NCI-H1092 treated with DMSO at 0.1 percent for 48 hours (cell line): Measurements from ENCODE around the gene CDK11B.
"Not testable (repeated sequence)": the region's sequence is repeated elsewhere in the genome, so short reads cannot be mapped to it uniquely, and the experiment has no call there.

ENCODE experiments used
- DNase-seq: peaks from one replicate; lab custom pipeline; 2025; lab: John Stamatoyannopoulos, UW

Gene CDK11B

DNA sequence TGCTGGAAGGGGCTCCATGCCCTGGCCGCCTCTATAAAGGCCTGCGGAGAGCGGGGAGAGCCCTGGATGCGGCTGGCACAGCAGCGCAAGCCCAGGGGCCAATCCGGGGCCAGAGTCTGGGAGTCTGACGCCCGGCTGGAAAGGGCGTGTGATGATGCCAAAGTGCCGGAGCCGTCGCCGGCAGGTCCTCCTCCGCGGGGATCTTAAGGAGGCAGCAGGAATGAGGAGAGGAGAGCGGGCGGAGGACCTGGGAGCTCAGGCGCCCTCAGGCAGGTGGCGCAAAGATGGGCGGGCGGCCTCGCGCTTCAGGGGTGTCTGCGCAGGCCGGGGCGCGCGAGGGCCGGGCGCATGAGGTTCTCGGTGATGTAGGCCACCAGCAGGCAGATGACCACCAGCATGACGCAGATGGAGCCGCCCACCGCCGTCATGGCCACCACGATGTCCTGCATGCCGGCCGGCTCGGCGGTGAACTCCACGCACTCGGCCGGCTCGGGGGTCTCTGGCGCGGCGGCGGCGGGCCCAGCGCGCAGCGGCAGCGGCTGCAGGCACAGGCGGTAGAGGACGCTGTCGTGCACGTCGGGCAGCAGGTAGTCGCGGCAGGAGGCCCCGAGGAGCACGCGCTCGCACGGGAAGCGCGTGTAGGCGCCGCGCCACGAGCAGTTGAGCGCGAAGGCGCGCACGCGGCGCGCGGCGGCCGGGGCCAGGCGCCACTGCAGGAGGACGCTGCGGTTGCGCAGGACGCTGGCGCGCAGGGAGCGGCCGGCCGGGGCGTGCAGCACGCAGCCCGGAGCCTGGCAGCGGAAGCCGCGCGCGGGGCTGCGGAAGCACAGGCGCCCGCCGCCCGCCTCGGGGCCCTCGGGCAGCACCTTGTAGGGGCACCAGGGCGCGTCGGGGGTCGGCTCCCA is 59.5 kb downstream of the CDK11B start:
- no peak for DNase-seq

DNA sequence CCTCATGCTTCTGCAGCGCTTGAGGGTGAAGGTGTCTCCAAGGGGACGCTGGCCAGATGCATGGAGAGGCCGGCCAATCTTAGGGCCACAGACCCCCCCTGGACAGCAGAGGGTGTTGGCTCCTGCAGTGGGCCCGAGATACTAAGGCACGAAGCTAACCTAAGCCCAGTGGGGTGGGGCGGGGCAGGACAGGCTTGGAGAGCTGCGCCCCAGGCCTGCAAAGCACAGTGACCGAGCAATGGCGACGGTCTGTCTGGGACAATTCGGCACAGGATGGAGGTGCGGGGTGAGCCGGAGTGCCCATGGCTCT is 60.1 kb downstream of the CDK11B start:
- no peak for DNase-seq

GRCh38 chr1:1598051-1598719 is 60.6 kb downstream of the CDK11B start:
- DNase-seq: no peak

GRCh38 chr1:1597275-1597930 is 61.4 kb downstream of the CDK11B start:
- DNase-seq: no peak

- DNase-seq: no peak
Observed at GRCh38 chr1:1596493-1597274, 62.1 kb downstream of the CDK11B start.

DNA sequence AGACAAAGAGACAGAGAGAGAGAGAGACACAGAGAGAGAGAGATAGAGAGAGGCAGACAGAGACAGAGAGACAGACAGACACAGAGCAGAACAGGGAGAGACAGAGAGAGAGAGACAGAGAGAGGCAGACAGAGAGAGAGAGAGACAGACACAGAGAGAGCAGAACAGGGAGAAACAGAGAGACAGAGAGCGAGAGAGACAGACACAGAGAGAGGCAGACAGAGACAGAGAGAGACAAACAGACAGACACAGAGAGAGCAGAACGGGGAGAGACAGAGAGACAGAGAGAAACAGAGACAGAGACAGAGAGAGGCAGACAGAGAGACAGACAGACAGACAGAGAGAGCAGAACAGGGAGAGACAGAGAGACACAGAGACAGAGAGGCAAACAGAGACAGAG is 63.5 kb downstream of the CDK11B start:
- DNase-seq: not testable (repeated sequence)

DNA sequence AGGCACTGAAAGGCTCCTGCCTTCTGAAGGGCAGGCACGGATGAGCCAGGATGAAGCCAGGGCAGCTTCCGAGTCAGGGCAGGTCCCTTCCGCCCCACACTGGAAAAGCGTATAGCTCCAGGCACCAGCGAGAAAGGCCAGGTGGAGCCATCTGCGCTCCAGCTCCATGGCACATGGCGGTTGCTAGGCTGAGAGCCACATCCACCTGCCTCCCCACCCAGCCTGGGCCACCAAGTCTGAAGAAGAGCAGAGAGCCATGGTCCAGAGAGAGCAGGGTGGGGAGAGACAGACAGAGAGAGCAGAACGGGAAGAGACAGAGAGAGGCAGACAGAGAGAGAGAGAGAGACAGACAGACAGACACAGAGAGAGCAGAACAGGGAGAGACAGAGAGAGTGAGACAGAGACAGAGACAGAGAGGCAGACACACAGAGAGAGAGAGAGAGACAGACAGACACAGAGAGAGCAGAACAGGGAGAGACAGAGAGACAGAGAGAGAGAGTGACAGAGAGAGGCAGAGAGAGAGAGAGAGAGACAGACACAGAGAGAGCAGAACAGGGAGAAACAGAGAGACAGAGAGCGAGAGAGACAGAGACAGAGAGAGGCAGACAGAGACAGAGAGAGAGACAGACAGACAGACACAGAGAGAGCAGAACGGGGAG is 64.1 kb downstream of the CDK11B start:
- DNase-seq: no peak

DNA sequence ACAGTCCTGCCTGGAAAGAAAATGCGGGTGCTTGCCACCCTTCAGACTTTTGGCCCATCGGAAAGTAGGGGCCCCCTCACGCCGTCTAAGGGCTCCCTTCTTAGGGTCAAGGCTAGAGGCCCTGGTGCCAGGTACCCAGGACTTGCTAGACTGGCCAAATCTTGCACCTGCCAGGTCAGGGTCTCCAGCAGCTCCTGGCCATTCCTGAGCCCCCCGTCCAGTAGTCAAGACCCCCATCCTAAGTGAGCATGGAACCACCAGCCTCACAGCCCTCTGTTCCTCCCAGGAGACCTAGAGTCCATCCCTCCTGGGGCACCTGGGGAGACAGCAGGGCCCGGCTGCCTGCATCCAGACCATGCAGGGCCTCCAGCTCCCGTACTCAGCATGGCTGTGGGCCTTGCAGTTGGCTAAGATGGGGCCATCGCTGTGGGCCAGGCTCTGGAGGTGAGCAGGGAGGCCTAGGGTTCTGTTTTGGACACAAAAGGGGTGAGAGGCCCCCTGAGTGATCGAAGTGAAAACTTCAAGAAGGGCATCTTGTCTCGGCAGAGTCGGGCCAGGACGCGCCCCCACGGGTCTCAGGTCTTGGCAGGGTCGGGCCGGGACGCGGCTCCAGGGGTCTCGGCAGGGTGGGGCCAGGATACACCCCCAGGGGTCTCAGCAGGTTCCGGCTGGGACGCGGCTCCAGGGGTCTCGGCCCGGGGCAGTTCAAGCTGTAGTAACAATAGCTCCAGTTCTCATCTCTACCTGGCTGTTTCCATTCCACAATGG is 64.8 kb downstream of the CDK11B start:
- DNase-seq: no peak

DNA sequence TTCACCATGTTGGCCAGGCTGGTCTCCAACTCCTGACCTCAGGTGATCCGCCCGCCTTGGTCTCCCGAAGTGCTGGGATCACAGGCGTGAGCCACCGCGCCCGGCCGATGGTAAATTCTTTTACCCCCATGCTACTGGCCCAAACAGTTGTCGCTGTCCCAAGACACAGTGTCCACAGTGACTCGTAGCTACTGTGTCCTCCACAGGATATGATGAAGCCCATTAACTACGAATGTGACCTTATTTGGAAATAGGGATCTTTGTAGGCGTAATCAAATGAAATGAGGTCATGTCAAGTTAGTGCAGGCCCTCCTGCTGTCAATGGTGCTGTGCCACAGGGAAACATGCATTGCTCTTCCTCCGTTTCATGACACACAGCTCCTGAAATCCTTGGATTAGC is 67.4 kb downstream of the CDK11B start:
- DNase-seq: no peak
